DND-41 (cell line): ENCODE data around the gene TMEM106C.

Experiments
- EZH2 ChIP-seq: IDR thresholded peaks from 3 replicates; pipeline ENCODE4 v1.6.1; 2012; ENCODE audit warnings: borderline replicate concordance, low read depth, mild to moderate bottlenecking, moderate library complexity, low read length, inconsistent platforms; ENCODE audit not compliant: severe bottlenecking
- TF ChIP-seq, protein P1 (sequence below): IDR thresholded peaks from 2 replicates; pipeline ENCODE4 v1.5.1; 2012; ENCODE audit warnings: borderline replicate concordance, low read length, moderate library complexity, mild to moderate bottlenecking; ENCODE audit not compliant: poor library complexity, severe bottlenecking; ENCODE audit errors: extremely low read depth

DNA sequence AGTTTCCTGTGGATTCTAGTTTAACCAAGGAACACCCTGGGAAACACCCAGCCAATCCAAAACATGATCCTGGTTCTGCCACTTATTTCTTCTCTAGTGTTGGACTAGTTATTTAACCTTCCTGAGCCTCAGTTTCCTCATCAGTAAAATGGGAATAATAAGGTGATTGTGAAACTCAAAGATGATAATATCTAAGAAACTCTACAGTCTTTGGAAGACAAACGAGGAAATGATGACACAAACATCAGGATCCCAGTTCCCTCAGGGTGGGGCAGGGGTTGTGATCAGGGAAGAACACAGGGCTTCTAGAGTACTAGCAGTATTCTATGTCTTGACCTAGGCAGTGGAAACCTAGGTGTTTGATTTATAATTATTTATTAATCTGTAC lies 18.1 kb upstream of the TMEM106C start:
- TF ChIP-seq, protein P1, sequence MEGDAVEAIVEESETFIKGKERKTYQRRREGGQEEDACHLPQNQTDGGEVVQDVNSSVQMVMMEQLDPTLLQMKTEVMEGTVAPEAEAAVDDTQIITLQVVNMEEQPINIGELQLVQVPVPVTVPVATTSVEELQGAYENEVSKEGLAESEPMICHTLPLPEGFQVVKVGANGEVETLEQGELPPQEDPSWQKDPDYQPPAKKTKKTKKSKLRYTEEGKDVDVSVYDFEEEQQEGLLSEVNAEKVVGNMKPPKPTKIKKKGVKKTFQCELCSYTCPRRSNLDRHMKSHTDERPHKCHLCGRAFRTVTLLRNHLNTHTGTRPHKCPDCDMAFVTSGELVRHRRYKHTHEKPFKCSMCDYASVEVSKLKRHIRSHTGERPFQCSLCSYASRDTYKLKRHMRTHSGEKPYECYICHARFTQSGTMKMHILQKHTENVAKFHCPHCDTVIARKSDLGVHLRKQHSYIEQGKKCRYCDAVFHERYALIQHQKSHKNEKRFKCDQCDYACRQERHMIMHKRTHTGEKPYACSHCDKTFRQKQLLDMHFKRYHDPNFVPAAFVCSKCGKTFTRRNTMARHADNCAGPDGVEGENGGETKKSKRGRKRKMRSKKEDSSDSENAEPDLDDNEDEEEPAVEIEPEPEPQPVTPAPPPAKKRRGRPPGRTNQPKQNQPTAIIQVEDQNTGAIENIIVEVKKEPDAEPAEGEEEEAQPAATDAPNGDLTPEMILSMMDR = no peak
- TF ChIP-seq EZH2 = no peak
